ENCODE results near the gene ERAP2. TPM values are rescaled to one million over a fixed set of nuclear protein-coding genes. Genes with fewer than 3 reads are reported as not detected.

Gene ERAP2
- total RNA-seq, 4 donors from 2014 or later = 5.7 to 20.9 (median 13.7) TPM

GRCh38 chr5:96870094-96871026 lies 5.9 kb upstream of the ERAP2 start:
- Histone ChIP-seq H3K36me3 (no peaks in the 10 kb centered on the region), H3K4me3 (no peak overlapping the region), H3K27me3 (no peaks in the 10 kb centered on the region), H3K4me1 (peaks cover 0 to 12% (median 0%) of the 10 kb centered on the region in 3 donors), H3K27ac (no peak overlapping the region), H3K9me3 (no peaks in the 10 kb centered on the region)
- TF ChIP-seq POLR2A (IDR thresholded peaks at IDR 0.05) (no peak), CTCF (IDR thresholded peaks at IDR 0.05) (no peak)
- intact Hi-C loops (cut with DNase I) = loop anchor here (5.0 kb wide), 1 partner anchor 292 kb away; no protein-coding TSS in a partner anchor
- 32 to 50% methylated on average over 4 of the region's 4 CpGs for WGBS, 2 donors
- no peak for DNase-seq

- Histone ChIP-seq H3K4me1 (peaks cover 0 to 18% (median 0%) of the 10 kb centered on the region in 3 donors), H3K4me3 (no peak overlapping the region), H3K27ac (no peak overlapping the region), H3K27me3 (no peaks in the 10 kb centered on the region), H3K36me3 (no peaks in the 10 kb centered on the region), H3K9me3 (no peaks in the 10 kb centered on the region)
- WGBS, 2 donors = 65 to 94% methylated on average over 2 of the region's 2 CpGs
- TF ChIP-seq CTCF (IDR thresholded peaks at IDR 0.05) (no peak), POLR2A (IDR thresholded peaks at IDR 0.05) (no peak)
- DNase-seq = no peak
- intact Hi-C loops (cut with DNase I) = loop anchor here (5.0 kb wide), 1 partner anchor 291 kb away; no protein-coding TSS in a partner anchor
Measured at GRCh38 chr5:96871027-96871399, 5.3 kb upstream of the ERAP2 start.

GRCh38 chr5:96871686-96872085 lies 4.6 kb upstream of the ERAP2 start:
- Histone ChIP-seq H3K4me1 (peaks cover 0 to 18% (median 0%) of the 10 kb centered on the region in 3 donors), H3K27me3 (no peaks in the 10 kb centered on the region), H3K27ac (no peak overlapping the region), H3K4me3 (no peak overlapping the region), H3K36me3 (no peaks in the 10 kb centered on the region), H3K9me3 (no peaks in the 10 kb centered on the region)
- intact Hi-C loops (cut with DNase I) = loop anchor here (5.0 kb wide), 1 partner anchor 291 kb away; no protein-coding TSS in a partner anchor
- TF ChIP-seq POLR2A (IDR thresholded peaks at IDR 0.05) = no peak
- no peak for TF ChIP-seq CTCF (IDR thresholded peaks at IDR 0.05)
- WGBS, 2 donors = 61 to 78% methylated on average over 1 of the region's 1 CpG
- DNase-seq = no peak

- intact Hi-C loops (cut with DNase I) = loop anchor here (5.0 kb wide), 1 partner anchor 289 kb away; no protein-coding TSS in a partner anchor
- Histone ChIP-seq H3K27me3 (no peaks in the 10 kb centered on the region), H3K4me3 (no peak overlapping the region), H3K36me3 (no peaks in the 10 kb centered on the region), H3K9me3 (no peaks in the 10 kb centered on the region), H3K4me1 (peaks cover 0 to 36% (median 5%) of the 10 kb centered on the region in 3 donors), H3K27ac (no peak overlapping the region)
- TF ChIP-seq POLR2A (IDR thresholded peaks at IDR 0.05) (no peak), CTCF (IDR thresholded peaks at IDR 0.05) (no peak)
- no peak for DNase-seq
Measured at GRCh38 chr5:96873449-96873848, 2.9 kb upstream of the ERAP2 start.

GRCh38 chr5:96874631-96875030 lies 1.7 kb upstream of the ERAP2 start:
- Histone ChIP-seq H3K27ac (no peak overlapping the region), H3K4me3 (no peak overlapping the region), H3K36me3 (peaks cover 0 to under 1% (median 0%) of the 10 kb centered on the region in 3 donors), H3K9me3 (no peaks in the 10 kb centered on the region), H3K4me1 (peaks cover 0 to 41% (median 5%) of the 10 kb centered on the region in 3 donors), H3K27me3 (no peaks in the 10 kb centered on the region)
- 89 to 100% methylated on average over 2 of the region's 2 CpGs for WGBS, 2 donors
- intact Hi-C loops (cut with DNase I) = loop anchor here (5.0 kb wide), 1 partner anchor 288 kb away; no protein-coding TSS in a partner anchor
- DNase-seq = no peak
- no peak for TF ChIP-seq POLR2A (IDR thresholded peaks at IDR 0.05)
- TF ChIP-seq CTCF (IDR thresholded peaks at IDR 0.05) = no peak

Measured in esophagus squamous epithelium (tissue), 5 donors.